Measurements from ENCODE around the gene CDCP1. TPM values are rescaled to one million over a fixed set of nuclear protein-coding genes. Genes with fewer than 3 reads are reported as not detected.
"Not testable (repeated sequence)": the region's sequence is repeated elsewhere in the genome, so short reads cannot be mapped to it uniquely, and the experiment has no call there.

The CDCP1 gene
- total RNA-seq, 1 donor from 2014 or later: not detected

GRCh38 chr3:45143673-45144671 lies 2.2 kb downstream of the CDCP1 start:
- H3K4me3 Mint-ChIP-seq: no peak overlapping the region
- no peak for TF ChIP-seq CTCF (conservative IDR thresholded peaks at IDR 0.05)
- H3K27ac Mint-ChIP-seq (ENCODE audit: unreplicated experiment): no peak overlapping the region
- no peak for DNase-seq (ENCODE audit: low read depth, low spot score)
- no peaks in the 10 kb centered on the region for H3K4me1 Mint-ChIP-seq
- H3K27me3 Mint-ChIP-seq (ENCODE audit: low read depth): peaks cover 85% of the 10 kb centered on the region
- H3K9me3 Mint-ChIP-seq: no peaks in the 10 kb centered on the region
- no peaks in the 10 kb centered on the region for H3K36me3 Mint-ChIP-seq (ENCODE audit: low read depth)

GRCh38 chr3:45140770-45141155 lies 5.4 kb downstream of the CDCP1 start:
- not testable (repeated sequence) for H3K36me3 Mint-ChIP-seq (ENCODE audit: low read depth); H3K27ac Mint-ChIP-seq (ENCODE audit: unreplicated experiment); H3K4me1 Mint-ChIP-seq; DNase-seq (ENCODE audit: low read depth, low spot score); H3K9me3 Mint-ChIP-seq; H3K4me3 Mint-ChIP-seq
- peaks cover 55% of the 10 kb centered on the region for H3K27me3 Mint-ChIP-seq (ENCODE audit: low read depth)

GRCh38 chr3:45140141-45140769 lies 5.9 kb downstream of the CDCP1 start:
- DNase-seq (ENCODE audit: low read depth, low spot score): no peak
- no peaks in the 10 kb centered on the region for H3K9me3 Mint-ChIP-seq
- no peak overlapping the region for H3K27ac Mint-ChIP-seq (ENCODE audit: unreplicated experiment)
- H3K4me1 Mint-ChIP-seq: no peaks in the 10 kb centered on the region
- no peaks in the 10 kb centered on the region for H3K36me3 Mint-ChIP-seq (ENCODE audit: low read depth)
- TF ChIP-seq CTCF (conservative IDR thresholded peaks at IDR 0.05): no peak
- peaks cover 49% of the 10 kb centered on the region for H3K27me3 Mint-ChIP-seq (ENCODE audit: low read depth)
- H3K4me3 Mint-ChIP-seq: no peak overlapping the region

GRCh38 chr3:45139372-45140140 lies 6.6 kb downstream of the CDCP1 start:
- H3K4me3 Mint-ChIP-seq: no peak overlapping the region
- H3K4me1 Mint-ChIP-seq: no peaks in the 10 kb centered on the region
- no peak for DNase-seq (ENCODE audit: low read depth, low spot score)
- H3K27me3 Mint-ChIP-seq (ENCODE audit: low read depth): peaks cover 42% of the 10 kb centered on the region
- no peaks in the 10 kb centered on the region for H3K9me3 Mint-ChIP-seq
- no peak for TF ChIP-seq CTCF (conservative IDR thresholded peaks at IDR 0.05)
- no peaks in the 10 kb centered on the region for H3K36me3 Mint-ChIP-seq (ENCODE audit: low read depth)
- no peak overlapping the region for H3K27ac Mint-ChIP-seq (ENCODE audit: unreplicated experiment)

- H3K36me3 Mint-ChIP-seq (ENCODE audit: low read depth): no peaks in the 10 kb centered on the region
- no peak for DNase-seq (ENCODE audit: low read depth, low spot score)
- no peaks in the 10 kb centered on the region for H3K4me1 Mint-ChIP-seq
- H3K4me3 Mint-ChIP-seq: no peak overlapping the region
- H3K27me3 Mint-ChIP-seq (ENCODE audit: low read depth): peaks cover 26% of the 10 kb centered on the region
- H3K27ac Mint-ChIP-seq (ENCODE audit: unreplicated experiment): no peak overlapping the region
- no peaks in the 10 kb centered on the region for H3K9me3 Mint-ChIP-seq
- peak; percentile 33 for TF ChIP-seq CTCF (conservative IDR thresholded peaks at IDR 0.05)
These were observed 8.5 kb downstream of the CDCP1 start for GRCh38 chr3:45137656-45138181.

Data from neural crest cell (in vitro differentiated cells).